Renal pelvis (tissue), 4 donors: ENCODE data around the gene NCS1. TPM values are rescaled to one million over a fixed set of nuclear protein-coding genes. Genes with fewer than 3 reads are reported as not detected.

Source experiments
- DNase-seq: peaks from one replicate; pipeline ENCODE4 v3.0.0-alpha.2; 2013
- polyA plus RNA-seq, 3 donors: library from polyadenylated mRNA; unstranded; fragments of 120-200 nt; gene quantifications; one replicate each; pipeline ENCODE4 v1.2.1, GENCODE V29; 2013; ENCODE audit not compliant: insufficient read length in 3 of 3

The NCS1 gene
- polyA plus RNA-seq, 3 donors = 25.1 to 29.6 (median 27.7) TPM

DNA sequence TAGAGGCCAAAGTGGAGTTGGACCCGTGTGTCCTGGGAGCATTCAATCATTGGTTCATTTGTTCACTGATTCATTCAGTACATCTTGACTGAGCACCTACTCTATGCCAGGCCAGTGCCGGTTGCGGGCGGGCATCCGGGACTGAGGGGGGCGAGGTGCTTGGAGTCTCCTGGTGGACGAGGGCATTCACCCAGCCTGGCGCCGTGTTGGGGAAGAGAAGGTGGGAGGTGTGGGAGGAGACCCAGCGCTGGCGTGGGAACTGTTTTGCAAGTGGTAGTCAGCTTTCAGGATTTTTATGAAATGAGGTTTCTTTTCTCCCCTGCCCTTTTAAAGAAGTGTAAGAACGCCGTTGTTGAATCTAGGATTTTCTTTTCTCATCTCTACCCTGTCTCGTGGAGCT is 37.2 kb downstream of the NCS1 start:
- DNase-seq = no peak

DNA sequence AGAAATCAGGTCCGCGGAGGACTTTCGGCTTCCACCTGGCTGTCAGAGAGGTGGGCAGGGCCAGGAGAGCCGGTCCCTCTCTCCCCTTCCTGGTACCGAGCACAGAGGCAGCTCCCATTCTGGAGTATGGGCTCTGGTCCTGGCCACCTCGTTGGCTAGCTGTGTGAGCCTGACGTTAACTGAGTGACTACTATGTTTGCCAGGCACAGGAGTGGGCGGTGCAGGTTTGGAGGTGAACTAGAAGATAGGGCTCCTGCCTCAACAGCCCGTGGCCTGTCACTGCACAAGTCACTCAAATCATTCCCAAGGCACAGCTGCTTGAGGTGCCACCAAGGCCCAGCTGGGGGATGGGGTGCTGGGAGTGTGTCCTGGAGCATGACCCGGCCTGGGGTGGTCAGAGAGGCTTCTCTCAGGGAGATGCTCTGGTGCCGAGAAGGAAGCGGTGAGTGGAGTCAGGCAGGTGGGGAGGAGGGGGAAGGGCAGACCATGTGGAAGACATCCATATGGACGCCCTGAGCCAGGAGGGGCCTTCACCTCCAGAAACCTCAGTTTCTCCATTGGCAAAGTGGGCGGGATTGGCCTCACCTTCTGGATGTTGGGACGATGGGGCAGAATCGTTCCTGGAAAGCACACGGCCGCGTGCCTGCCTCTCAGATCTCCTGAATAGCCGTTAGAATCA is 39.5 kb downstream of the NCS1 start:
- DNase-seq = no peak

DNA sequence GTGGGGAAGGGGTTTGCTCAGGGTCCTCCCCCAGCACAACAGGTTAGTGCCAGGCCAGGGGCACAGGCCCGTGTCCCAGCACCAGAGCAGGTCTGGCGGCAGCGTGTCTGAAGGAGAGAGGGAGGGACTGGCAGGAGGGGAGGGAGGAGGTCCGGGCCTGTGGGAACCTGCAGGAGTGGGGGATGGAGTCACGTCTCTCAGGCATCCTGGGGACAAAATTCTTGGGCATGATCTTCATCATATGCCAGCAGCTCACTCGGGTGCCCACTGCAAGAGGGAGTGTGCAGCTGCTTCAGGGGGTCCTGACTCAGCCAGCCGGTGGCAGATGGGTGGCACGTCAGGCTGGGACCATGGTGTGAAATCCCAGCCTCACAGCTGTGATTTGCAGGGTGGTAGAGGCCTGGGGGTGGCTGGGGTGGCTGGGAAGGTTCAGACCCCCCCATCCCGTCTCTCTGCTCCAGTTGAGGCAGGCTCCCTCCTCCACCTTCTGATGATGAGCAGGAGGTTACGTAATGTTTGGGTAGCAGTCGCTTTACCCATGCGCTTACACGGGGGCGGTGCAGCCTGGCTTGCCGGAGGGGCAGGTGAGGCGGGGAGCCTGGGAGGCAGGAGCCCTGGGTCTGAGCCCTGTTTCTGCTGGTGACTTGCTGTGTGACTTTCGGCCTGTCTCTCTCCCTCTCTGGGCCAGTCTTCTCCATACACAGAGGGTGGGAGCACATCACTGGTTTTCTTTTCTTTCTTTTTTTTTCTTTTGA is 40.5 kb downstream of the NCS1 start:
- no peak for DNase-seq

DNA sequence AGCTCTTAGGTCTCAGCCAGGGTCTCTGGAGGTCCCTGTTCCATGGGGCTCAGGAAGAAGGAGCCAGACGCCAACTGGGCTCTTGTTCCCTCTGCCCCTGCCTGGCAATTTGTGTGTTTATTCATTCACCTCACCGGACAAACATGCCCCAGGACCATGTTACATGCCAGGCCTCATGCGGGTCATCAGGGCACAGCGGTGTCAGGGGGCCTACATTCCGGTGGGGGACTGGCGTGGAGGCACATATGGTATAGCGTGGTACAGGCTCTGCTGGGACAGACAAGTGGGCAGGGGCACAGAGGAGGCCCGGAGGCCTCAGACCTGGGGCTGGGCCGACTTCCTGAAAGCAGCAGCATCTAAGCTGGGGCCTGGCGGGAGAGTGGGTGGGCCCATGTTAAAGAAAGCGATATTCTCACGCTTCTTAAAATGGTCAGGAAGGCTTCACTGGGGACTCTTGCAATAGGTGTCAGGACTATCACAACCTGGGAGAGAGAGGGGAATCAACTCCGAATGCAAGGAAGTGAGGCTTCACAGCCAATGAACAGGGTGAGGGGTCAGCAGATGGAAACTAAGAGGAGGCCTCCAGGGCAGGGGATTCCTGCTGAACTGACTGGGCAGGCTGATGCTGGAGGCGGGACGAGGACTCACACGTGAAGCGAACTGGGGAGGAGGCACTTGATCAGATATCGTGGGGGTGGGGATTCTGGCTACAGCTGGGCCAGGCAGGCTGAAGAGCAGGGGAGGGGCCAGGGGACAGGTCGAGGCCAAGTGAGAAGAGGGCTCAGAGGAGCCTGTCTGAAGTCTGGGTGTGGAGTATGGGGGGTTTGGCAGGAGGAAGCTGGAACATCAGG is 41.9 kb downstream of the NCS1 start:
- DNase-seq = no peak

- no peak for DNase-seq
These were observed 42.7 kb downstream of the NCS1 start for GRCh38 chr9:130214776-130215340.

GRCh38 chr9:130215341-130216119 is 43.3 kb downstream of the NCS1 start:
- no peak for DNase-seq

- no peak for DNase-seq
These were observed 45.6 kb downstream of the NCS1 start for GRCh38 chr9:130217838-130218237.

GRCh38 chr9:130219661-130220096 is 47.5 kb downstream of the NCS1 start:
- DNase-seq = no peak

DNA sequence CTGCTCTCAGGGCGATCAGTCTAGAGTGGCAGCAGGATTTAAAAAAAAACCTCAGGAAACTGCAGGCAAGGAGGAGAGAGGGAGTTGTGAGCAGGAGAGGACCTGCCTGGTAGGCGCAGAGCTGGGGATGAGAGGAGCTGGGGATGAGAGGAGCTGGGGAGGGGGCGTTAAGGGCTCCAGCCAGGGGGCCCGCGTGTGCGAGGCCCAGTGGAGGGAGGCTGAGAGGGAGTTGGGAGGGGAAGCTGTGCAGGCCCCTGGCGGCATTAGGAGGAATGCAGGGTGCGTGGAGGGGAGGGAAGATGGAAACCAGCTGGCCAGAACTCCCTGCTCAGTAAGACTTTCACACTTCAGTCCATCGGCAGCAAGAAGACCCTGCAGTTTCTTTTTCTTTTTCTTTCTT is 48.1 kb downstream of the NCS1 start:
- peak; percentile 91 for DNase-seq

DNA sequence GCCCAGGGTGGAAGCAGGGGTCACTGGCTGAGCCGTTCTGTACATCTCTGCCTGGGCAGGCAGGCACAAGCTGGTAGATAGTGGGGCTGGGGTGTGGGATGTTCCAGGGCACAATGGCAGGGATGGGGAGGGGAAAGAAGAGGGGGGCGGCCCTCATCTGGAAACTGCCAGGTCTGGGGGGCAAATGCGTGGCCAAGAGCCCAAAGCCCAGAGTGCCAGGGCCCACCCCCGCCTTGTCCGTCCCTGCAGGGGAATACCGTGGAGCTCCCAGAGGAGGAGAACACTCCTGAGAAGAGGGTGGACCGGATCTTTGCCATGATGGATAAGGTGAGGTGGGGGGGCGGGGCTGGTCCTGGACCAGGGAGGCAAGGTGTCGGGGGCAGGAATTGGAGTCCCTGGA is 50.6 kb downstream of the NCS1 start:
- no peak for DNase-seq

GRCh38 chr9:130225071-130225470 is 52.9 kb downstream of the NCS1 start:
- DNase-seq = no peak

GRCh38 chr9:130225586-130225985 is 53.4 kb downstream of the NCS1 start:
- no peak for DNase-seq

- DNase-seq = no peak
These were observed 53.9 kb downstream of the NCS1 start for GRCh38 chr9:130226112-130226511.

DNA sequence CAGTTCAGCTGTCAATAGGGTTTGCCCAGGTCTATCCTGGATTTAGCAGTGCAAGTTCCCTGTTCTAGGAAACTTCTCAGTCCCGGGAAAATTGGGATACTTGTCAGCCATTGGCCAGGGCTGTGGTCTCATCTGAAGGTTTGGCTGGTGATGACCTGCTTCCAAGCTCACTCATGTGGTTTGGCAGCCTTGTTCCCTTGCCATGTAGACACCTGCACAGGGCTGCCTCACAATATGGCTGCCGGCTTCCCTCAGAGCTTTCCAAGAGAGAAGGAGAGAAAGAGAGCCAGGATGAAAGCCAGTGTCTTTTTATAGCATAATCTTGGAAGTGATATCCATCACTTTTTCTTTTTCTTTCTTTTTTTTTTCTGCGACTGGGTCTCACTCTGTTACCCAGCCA is 55.6 kb downstream of the NCS1 start:
- DNase-seq = no peak

GRCh38 chr9:130229759-130230158 is 57.6 kb downstream of the NCS1 start:
- DNase-seq = no peak

DNA sequence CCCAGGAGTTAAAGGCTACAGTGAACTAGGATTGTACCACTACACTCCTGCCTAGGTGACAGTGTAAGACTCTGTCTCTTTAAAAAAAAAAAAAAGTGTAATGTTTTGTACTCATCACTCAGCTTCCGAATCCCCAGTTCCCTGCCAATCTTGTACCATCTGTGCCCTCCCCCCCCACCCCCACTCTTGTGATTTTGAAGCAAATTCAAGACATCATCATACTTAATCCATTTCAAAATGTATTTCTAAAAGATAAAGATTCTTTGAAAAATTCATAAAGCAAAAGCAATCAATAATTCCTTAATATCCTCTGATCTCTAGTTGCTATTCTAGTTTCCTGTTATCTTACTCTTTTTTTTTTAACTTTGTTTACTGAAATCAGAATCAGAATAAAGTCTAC is 58.4 kb downstream of the NCS1 start:
- DNase-seq = no peak

DNA sequence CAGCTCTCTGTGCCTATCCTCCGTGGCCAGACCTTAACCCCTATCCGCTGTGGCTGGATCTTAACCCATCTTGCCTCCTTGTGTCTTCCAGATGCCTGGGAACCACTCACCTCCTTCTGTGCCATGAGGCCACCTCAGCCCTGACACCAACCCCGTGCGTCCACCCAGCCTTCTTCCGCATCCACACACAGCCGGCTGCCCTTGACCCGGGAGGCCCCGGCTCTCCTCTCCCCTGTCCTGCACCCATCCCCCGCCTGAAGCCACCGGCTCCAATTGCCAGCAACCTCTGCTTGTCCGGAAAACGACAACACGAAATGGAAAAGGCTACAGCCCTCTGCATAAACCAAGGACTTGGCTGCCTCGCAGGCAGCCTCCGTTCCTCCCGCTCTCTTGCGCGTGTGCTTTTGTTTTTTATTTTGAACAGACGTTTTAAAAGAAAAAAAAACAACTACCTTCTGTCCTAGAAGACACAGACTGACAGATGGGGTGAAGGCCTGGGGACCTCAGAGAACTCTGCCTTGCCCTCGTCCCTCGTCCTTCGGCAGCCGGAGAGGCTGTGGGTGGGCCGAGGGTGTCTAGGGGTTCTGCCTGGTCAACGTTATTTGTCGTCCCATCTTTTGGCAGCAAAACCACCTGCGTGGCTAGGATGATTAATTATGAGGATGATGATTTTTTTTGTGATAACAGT is 60.8 kb downstream of the NCS1 start:
- no peak for DNase-seq

DNA sequence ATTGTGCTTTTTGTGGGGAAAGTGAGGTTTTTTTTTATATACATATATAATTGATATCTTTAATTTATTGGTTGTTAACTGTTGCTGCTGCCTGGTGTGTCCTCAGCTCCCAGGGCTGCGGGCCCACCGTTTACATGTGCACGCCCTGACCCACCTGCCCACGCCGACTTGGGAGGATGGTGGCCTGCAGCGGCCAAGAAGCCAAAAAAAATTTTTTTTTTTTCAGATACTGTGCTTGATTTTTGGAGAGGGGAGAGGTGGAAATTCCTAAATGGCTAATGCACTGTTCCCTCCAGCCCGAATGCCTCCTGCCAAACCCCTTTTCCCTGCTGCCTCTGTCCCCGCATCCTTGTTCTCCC is 61.4 kb downstream of the NCS1 start:
- no peak for DNase-seq

GRCh38 chr9:130234340-130235260 is 62.4 kb downstream of the NCS1 start:
- DNase-seq = no peak
